Measurements from ENCODE around the gene LILRB4.

The LILRB4 gene

DNA sequence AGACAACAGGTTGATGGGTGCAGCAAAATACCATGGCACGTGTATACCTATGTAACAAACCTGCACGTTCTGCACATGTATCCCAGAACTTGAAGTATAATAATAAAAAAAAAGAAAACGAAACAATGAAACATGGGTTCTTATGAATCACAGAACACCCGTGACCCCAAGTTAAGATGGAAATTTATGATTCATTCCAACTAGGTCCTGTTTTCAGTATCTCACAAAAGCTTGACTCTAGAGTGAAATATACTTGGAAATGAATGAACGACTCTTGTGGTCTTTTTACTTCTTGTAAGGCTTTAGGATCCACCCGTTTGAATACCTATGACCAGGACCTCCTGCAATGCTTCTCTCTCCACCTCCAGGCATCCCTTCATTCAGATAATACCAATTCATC, 3.5 kb upstream of the LILRB4 start:
- no peak for DNase-seq (ENCODE audit: low read depth)
- TF ChIP-seq, protein P1, sequence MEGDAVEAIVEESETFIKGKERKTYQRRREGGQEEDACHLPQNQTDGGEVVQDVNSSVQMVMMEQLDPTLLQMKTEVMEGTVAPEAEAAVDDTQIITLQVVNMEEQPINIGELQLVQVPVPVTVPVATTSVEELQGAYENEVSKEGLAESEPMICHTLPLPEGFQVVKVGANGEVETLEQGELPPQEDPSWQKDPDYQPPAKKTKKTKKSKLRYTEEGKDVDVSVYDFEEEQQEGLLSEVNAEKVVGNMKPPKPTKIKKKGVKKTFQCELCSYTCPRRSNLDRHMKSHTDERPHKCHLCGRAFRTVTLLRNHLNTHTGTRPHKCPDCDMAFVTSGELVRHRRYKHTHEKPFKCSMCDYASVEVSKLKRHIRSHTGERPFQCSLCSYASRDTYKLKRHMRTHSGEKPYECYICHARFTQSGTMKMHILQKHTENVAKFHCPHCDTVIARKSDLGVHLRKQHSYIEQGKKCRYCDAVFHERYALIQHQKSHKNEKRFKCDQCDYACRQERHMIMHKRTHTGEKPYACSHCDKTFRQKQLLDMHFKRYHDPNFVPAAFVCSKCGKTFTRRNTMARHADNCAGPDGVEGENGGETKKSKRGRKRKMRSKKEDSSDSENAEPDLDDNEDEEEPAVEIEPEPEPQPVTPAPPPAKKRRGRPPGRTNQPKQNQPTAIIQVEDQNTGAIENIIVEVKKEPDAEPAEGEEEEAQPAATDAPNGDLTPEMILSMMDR (IDR thresholded peaks at IDR 0.05; ENCODE audit: low read length, missing control alignments) = no peak
- H3K4me3 ChIP-seq (replicated peaks; ENCODE audit: low read depth, low read length) = no peak overlapping the region

DNA sequence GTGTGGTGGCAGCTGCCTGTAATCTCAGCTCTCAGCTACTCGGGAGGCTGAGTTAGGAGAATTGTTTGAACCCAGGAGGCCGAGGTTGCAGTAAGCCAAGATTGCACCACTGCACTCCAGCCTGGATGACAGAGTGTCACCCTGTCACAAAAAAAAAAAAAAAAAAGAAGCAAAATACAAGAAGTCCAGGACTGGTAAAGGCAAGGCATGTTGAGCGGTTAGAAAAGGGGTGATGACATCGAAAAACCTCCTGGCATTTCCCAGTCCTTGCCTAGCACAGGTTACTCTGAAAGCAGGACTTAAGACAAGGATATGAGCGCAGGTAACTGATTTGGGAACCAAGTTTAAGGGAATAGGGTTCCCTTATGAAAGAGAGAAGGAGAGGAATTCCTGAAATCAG, 2.5 kb upstream of the LILRB4 start:
- TF ChIP-seq, protein P1 (IDR thresholded peaks at IDR 0.05; ENCODE audit: low read length, missing control alignments) = no peak
- H3K4me3 ChIP-seq (replicated peaks; ENCODE audit: low read depth, low read length) = no peak overlapping the region
- DNase-seq (ENCODE audit: low read depth) = no peak

DNA sequence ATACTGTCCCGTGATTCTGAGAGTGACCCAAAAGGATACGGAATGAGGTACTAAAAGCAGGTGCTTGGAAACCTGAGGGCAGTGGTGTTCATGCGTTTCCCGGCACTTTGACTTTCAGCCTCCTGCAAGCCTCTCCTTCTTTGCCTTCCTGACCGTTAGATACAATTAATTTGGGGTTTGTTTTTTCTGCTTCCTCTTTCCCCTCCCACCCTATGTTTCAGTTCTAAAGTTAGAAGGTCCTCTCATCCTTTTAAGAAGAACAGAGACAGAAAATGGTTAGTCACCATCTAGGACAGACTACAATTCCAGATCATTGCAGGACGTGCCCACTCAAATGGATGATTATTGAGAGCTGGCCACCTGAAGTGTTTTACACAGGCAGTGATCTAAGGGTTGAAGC, 1.8 kb upstream of the LILRB4 start:
- no peak for DNase-seq (ENCODE audit: low read depth)
- no peak overlapping the region for H3K4me3 ChIP-seq (replicated peaks; ENCODE audit: low read depth, low read length)
- TF ChIP-seq, protein P1 (IDR thresholded peaks at IDR 0.05; ENCODE audit: low read length, missing control alignments) = no peak

DNA sequence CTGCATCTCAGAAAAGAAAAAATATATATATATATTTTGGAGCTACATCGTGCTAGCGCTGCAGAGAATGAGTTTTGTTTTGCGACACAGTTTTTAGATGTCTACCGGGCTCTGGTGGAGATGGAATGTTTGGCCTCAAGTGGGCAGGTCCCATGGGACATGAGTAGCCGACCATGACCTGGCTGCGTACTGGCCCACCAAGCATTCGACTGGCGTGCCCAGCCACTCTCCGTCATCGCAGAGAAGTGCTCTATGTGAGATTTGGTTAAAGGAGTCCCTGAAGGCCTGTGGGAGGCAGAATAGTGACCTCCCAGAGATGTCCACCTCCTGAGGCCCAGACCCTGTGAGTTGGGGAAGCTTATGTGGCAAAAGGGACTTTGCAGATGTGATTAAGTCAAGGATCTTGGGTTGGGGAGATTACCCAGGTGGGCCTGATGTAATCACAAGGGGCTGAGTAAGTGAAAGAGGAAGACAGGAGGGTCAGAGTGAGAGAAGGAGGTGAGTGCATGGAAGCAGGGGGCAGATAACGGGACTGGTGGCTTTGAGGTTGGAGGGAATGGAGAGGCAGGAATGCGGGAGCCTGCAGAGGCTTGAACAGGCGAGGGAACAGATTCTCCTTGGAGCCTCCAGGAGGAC, 821 bp upstream of the LILRB4 start:
- H3K4me3 ChIP-seq (replicated peaks; ENCODE audit: low read depth, low read length) = no peak overlapping the region
- TF ChIP-seq, protein P1 (IDR thresholded peaks at IDR 0.05; ENCODE audit: low read length, missing control alignments) = no peak

DNA sequence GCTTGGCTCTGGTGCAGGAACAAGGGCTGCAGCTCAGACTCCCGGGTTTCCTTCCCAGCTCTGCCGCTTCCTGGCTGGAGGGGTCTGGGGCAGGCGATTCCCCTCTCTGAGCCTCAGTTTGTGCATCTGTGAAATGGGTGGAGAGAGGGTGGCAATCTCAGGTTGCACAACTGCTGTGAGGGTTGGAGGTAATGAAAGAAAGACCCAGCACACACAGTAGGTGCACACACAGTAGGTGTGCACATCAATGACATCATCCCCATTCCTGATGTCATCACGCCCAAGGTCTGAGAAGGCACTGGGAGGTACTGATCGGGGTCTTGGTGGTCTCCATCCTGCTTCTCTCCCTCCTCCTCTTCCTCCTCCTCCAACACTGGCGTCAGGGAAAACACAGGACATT, 2.7 kb downstream of the LILRB4 start:
- no peak overlapping the region for H3K4me3 ChIP-seq (replicated peaks; ENCODE audit: low read depth, low read length)
- TF ChIP-seq, protein P1 (IDR thresholded peaks at IDR 0.05; ENCODE audit: low read length, missing control alignments) = no peak

More for the DNA sequence above, 821 bp upstream of the LILRB4 start:
- DNase-seq (ENCODE audit: low read depth) = no peak

DNA sequence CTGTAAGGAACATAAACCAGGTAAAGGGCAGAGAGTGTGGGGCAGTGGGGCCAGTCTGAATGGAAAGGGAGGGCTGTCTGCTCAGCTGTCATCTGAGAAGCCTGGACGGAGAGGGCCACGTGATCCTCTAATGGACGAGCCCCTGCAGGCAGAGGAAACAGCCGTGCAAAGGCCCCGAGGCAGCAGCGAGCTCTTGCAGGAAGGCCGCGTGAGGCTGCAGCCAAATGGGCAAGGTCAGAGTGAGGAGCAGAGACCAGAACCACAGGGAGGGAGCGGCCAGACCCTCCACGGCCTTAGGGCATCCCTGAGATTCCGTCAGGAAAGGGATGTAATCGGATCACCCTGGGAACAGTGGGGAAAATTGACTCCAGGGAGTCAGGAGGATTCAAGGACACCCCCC, 4.4 kb downstream of the LILRB4 start:
- DNase-seq (ENCODE audit: low read depth) = no peak
- TF ChIP-seq, protein P1 (IDR thresholded peaks at IDR 0.05; ENCODE audit: low read length, missing control alignments) = no peak
- no peak overlapping the region for H3K4me3 ChIP-seq (replicated peaks; ENCODE audit: low read depth, low read length)

More for the DNA sequence above, 2.7 kb downstream of the LILRB4 start:
- no peak for DNase-seq (ENCODE audit: low read depth)

DNA sequence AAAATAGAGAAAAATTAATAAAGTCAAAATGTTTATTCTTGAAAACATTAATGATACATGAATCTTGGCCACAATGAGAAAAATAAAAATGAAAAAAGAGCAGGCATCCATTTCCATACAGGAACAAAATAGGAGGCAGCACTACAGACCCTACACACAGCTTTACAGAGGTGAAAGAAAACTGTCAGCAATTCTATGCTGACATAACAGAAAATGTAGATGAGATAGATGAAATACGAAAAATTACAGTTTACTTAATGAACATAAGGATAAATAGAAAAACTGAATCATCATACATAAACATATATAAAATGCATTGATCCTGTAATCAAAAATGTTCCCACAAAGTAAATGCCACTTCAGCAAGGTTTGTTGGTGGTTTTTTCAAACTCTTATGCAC, 5.6 kb downstream of the LILRB4 start:
- no peak for DNase-seq (ENCODE audit: low read depth)
- TF ChIP-seq, protein P1 (IDR thresholded peaks at IDR 0.05; ENCODE audit: low read length, missing control alignments) = no peak
- no peak overlapping the region for H3K4me3 ChIP-seq (replicated peaks; ENCODE audit: low read depth, low read length)

Measured in fibroblast of pulmonary artery (primary cell).